ENCODE data around the gene MLLT3. TPM values are rescaled to one million over a fixed set of nuclear protein-coding genes. Genes with fewer than 3 reads are reported as not detected.

MLLT3 gene
- total and polyA plus RNA-seq, 2 of the 8 experiments (the other 6 are each of a cell fraction or from before 2014, with no cell fraction given) = 5.9 to 9.6 TPM

GRCh38 chr9:20621471-20622329 lies 599 bp downstream of the MLLT3 start (continued):
- TF ChIP-seq CTCF (IDR thresholded peaks at IDR 0.05; ENCODE audit: control extremely low read depth in 1 of 3, insufficient read depth in 1 of 3, low read depth in 1 of 3, low read length in 3 of 3) (no peak), TEAD4 (IDR thresholded peaks at IDR 0.05; ENCODE audit: low read depth, low read length) (no peak), SP4 (IDR thresholded peaks at IDR 0.05; ENCODE audit: low read length) (no peak), CHD1 (IDR thresholded peaks at IDR 0.05; ENCODE audit: low read depth, low read length) (no peak), EGR1 (IDR thresholded peaks at IDR 0.05; ENCODE audit: borderline replicate concordance, low read depth, low read length) (no peak), CEBPB (IDR thresholded peaks at IDR 0.05; ENCODE audit: low read depth, low read length) (no peak), TAF7 (optimal IDR thresholded peaks at IDR 0.05; ENCODE audit: borderline replicate concordance, low read depth, low read length) (no peak), BRCA1 (IDR thresholded peaks at IDR 0.05; ENCODE audit: low read depth, low read length) (no peak), HDAC2 (IDR thresholded peaks at IDR 0.05; ENCODE audit: borderline replicate concordance in 1 of 2, low read depth in 2 of 2, low read length in 2 of 2) (no peak), SAP30 (IDR thresholded peaks at IDR 0.05; ENCODE audit: insufficient read depth, insufficient replicate concordance, low read length) (no peak), JUN (IDR thresholded peaks at IDR 0.05; ENCODE audit: low read depth, low read length) (no peak), SRF (IDR thresholded peaks at IDR 0.05; ENCODE audit: low read depth, low read length) (no peak), KDM1A (IDR thresholded peaks at IDR 0.05; ENCODE audit: borderline replicate concordance, low read length) (no peak), SIRT6 (IDR thresholded peaks at IDR 0.05; ENCODE audit: low read length) (no peak), CHD2 (IDR thresholded peaks at IDR 0.05; ENCODE audit: low read length) (no peak), EZH2 (IDR thresholded peaks at IDR 0.05; ENCODE audit: low read depth, low read length, severe bottlenecking) (peak; percentile 49), CREB1 (IDR thresholded peaks at IDR 0.05) (0 out of 2 replicates have a peak, but pooled peaks have one; percentile 2), SIN3A (conservative IDR thresholded peaks at IDR 0.05 in 1 of 2, IDR thresholded peaks at IDR 0.05 in 1 of 2; ENCODE audit: low read depth in 1 of 2, low read length in 2 of 2) (0 out of 4 replicates have a peak, but pooled peaks of 1 of the 2 experiments have one; percentile 18), SUZ12 (IDR thresholded peaks at IDR 0.05; ENCODE audit: low read length) (peak; percentile 56; the same call in 1 of the 2 replicates), RXRA (IDR thresholded peaks at IDR 0.05; ENCODE audit: insufficient read depth, low read depth, low read length) (no peak)

Measured in H1 (cell line).